Measurements from ENCODE around the gene ABCF3.

- no peak for TF ChIP-seq CTCF (IDR thresholded peaks at IDR 0.05)
- no peak for TF ChIP-seq POLR2A (IDR thresholded peaks at IDR 0.05)
These were observed 17.5 kb upstream of the ABCF3 start for GRCh38 chr3:184168363-184169120.
